GM21390 (cell line): ENCODE measurements around the gene HOXD4.

ENCODE experiments used
- ATAC-seq: cut with Tn5 transposase; IDR thresholded peaks from one replicate; pipeline ENCODE4 v1.9.1; 2021; ENCODE audit not compliant: unreplicated experiment

Gene HOXD4

DNA sequence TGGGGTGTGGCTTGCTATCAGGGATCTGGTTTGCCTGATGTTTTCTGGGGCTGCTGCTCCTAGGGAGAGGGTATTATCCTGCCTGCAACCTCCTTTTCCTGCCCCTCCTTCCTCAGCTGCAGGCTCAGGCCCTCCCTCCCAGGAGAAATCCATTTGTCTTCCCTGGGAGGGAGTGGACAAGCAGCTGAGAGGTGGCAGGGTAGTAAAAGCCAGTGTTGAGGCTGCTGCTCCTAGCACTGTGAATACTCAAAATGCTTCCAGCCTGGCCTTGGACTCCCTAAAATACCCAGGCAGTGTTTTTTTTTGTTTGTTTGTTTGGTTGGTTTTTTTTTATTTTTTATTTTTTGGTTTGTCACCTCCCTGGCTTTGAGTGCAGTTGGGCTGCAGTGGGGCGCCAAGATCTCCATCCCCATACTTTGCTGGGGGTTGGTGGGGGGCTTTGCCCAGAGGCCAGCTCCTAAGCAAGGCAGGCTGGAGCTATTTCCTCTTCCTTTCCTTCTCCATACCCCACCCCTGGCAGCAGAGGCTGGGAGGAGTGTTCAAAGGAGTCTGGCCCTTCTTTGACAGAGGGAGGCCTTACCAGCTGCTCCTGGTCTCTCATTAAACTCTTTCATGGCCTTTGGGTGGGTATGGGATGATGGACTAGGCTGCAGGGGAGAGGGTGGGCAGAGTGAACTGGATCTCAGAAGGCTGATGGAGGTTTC lies 19.4 kb downstream of the HOXD4 start:
- ATAC-seq: no peak

- no peak for ATAC-seq
These were observed 20.1 kb downstream of the HOXD4 start for GRCh38 chr2:176171351-176172006.

- ATAC-seq: no peak
These were observed 20.9 kb downstream of the HOXD4 start for GRCh38 chr2:176172007-176172894.

- no peak for ATAC-seq
These were observed 21.7 kb downstream of the HOXD4 start for GRCh38 chr2:176172895-176173566.

GRCh38 chr2:176173567-176174381 lies 22.4 kb downstream of the HOXD4 start:
- ATAC-seq: no peak

DNA sequence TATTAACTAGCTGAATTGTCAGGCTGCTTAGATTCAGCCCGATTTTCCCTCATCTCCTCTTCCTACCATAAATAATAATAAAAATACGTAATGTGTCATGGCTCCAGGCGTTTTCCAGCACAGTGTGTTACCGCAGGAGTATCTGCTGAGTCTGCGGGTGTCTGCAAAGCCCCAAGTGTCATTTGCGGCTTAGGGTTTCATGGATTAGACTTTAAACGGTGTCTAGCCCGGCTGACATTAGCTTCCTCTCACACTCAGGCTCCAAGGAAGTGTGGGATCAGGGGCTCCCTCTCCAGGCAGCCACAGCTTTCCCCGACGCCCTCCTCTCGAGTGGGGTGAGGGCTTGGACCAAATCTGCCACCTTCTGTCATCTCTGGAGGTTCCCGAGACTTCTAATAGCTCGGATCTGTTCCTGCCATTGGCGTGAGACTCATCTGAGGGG lies 23.1 kb downstream of the HOXD4 start:
- ATAC-seq: no peak

DNA sequence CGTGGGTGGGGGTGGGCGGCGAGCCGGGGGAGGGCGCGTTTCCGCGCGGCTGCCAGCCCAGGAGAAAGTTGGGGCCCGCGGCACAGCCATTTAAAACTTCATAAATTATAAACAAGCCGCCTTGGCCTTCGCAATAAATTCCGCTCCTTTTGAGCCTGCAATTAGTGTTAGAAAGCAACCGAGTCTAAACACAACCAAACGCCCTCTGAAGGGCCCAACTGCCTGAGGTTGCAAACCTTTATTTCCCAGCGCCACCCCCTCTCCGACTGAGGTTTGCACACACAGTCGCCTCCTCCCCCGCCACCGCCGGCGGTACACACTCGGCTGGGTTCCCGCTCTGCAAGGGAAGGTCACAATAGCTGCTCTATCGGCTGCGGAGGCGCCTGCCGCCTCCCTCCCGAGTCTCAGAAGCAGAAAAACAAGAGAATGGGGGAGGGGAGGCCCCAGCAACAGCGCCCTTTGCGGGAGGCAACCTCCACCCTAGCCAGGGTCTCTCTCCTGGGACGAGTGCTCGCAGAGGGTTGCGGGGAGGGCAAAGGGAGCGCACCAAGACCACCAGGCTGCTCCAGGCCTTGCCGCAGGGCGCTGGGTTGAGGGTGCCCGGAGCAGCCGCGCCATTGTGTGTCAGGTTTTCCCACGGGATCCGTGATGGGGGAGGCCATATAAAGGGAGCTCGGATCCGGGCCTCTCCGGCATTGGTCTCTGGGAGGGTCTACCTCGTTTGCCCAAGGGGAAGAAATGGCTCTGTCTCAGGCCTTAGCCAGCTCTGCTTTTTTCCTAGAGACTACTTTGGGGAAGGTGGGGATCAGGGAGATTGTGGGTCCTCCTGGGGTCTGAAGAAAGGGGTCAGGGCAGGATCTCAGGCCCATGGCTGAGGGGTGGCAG lies 23.7 kb downstream of the HOXD4 start:
- no peak for ATAC-seq

DNA sequence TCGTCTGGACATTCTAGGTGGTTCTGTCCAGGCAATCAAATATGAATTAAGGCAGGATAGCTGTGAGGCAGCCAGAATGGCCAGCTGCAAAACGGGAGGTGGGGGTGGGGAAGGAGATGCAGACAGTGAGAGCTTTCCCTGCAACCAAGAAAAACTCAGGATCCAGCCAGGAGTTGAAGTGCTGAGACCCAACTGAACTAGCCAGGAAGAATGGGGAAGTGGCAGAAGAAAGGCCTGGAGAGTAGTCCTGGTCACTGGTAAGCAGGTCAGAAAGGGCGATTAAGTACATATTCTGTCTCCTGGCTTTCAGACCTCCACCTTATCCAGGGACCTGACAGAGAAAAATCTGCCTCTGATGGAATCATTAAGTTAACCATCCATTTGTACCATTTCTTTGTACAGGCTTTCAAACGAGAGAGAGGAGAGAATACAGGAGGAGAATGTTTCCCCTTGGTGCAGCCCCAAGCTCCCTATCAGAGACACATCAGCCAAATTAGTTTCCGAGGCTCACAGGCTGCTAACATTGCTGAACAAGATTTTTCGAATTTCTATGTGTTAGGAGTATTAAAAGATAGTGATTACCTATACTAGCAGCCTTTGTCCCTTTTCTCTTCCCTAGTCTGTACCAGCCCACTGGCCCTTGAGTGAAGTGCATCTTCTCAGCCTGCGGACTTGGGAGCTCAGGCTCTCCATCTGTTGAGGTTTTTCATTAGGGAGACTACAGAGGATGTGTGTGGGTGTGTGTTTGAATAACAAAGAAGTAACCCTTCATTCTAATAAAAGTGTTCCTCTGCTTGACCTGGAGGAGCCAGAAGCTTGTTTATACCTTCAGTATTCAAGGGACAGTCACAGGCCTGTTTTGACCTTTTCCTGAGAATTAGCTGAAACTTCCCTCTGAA lies 24.6 kb downstream of the HOXD4 start:
- no peak for ATAC-seq

- ATAC-seq: no peak
These were observed 26.3 kb downstream of the HOXD4 start for GRCh38 chr2:176177580-176178037.

DNA sequence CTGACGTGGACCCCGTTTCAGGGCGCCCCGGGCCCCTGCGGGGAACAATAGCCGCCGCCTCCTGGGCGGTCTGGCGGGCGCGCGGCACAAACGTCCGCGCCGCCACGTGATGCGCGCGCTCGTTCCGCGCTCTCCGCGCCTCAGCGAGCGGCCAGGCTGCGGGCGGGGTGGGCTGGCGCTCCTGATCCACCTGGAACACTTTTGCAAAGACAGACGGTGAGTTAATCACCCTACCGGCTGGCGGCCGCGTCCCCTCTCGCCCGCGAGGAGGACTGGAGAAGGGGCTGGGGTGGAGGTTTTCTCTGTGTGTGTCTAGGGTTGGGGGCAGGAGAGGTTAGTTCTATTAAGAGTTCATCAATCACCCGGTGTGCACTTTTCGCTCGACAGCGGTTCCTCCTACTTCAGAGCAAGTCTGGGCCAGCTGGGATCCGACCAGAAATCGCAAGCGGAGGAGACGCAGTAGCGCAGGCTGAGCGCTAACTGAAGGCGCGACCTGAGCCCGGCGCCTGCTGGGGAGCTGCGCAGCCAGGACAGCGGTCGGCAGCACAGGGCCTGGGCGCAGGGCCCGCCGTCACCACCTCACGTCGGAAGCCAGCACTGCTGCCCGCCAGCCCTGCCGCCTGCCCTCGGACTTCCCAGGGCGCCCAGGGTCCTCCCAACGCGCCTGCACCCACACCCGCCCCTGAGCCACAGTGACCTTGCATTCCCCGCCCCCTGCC lies 26.8 kb downstream of the HOXD4 start:
- no peak for ATAC-seq

DNA sequence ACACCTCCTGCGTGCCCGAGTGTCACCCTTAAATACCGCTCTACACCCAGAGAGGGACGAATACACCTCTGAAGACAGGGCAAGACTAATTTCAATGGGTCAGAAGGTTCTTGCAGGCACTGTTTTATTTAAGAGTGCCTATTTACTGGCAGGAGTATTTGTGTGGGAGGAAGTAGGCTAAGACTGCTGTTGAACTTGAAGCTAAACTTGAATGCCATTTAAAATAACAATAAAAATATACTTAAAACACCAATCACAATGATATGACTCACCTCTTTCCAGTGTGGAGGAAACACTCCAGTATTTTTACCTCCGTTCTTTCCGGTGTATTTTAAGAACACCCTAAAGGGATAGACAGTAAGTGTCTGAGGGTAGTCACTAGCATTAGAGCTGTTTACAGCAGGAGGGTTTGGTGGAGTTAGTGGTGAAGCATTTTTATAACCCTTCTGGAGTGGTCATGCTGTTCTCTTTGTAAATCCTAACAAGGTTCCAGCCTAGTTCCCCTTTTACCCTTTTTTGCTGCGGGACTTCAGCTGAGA lies 27.5 kb downstream of the HOXD4 start:
- no peak for ATAC-seq

DNA sequence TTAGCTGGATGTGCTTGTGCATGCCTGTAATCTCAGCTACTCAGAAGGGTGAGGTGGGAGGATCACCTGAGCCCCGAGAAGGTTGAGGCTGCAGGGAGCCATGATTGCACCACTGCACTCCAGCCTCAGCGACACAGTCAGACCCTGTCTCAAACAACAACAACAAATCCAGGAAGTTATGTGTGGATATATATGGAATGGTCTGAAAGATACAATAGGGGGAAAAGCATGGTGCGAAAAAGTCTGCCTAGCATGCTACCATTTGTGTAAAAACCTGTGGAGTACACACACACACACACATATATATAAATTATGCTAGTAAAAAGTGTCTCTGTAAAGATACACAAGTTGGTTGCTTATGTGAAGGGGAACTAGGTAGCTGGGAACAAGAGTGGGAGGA lies 30.2 kb downstream of the HOXD4 start:
- no peak for ATAC-seq

DNA sequence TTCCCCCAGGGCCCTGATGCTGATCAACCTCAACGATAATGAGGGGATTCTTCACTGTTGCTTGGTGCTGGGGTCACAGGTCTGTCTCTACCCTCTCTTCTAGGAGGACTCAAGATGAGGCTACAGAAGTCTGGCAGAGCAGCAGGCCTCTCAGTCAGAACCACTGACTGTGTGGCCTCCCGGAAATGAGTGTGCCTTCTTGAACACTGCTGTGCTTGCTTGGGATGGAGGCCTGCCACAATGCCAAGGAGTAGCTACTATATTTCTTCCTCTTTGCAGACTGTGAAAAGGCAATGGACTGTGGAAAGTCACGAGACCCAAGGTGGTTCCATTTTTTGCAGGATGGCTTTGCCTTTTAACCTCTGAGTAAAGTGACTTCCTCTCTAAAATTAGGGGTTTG lies 31.3 kb downstream of the HOXD4 start:
- ATAC-seq: no peak

DNA sequence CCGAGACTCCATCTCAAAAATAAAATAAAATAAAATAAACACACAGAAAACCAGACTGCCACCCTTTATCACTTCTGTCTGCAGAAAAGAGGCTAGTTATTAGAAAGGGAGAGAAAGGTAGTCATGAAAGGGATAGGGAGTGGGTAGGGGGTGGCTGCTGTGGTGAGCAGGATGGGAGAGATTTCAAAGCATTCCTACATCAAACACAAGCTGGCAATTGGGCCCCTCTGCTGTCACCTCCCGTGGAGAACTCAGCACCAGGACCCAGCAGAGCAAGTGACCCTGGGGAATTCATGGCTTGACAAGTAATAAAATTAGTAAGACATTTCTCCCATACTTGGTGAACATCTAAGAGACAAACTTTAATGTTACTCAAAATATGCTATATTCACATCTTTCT lies 33.4 kb downstream of the HOXD4 start:
- ATAC-seq: no peak

DNA sequence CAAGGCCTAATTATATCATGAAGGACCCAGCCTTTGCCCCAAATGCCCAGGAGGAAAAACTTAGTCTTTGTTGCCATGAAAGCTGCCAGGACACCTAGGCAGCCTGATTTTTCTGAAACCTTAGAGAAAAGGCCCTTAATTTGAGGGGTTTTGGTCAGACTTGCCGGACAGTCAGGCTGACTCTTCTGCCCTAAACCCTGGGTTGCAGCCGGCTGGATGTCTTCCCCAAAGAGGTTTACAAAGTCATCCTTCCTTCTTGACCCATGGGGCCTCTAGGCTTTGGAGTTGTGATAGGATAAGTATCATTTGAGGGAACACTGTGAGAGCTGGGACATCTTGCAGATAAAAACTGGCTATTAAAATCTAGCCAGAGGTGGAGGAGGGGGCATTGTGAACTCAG lies 34.7 kb downstream of the HOXD4 start:
- no peak for ATAC-seq

GRCh38 chr2:176187200-176187898 lies 36.0 kb downstream of the HOXD4 start:
- ATAC-seq: no peak
